ENCODE measurements around the gene SREBF2.

The SREBF2 gene

GRCh38 chr22:41846268-41846987 lies 13.5 kb downstream of the SREBF2 start:
- no peak overlapping the region for H3K27ac ChIP-seq
- no peaks in the 10 kb centered on the region for H3K27me3 ChIP-seq (ENCODE audit: control insufficient read depth, insufficient read depth, low read length)
- no peak overlapping the region for H2AFZ ChIP-seq
- H3K9me3 ChIP-seq (ENCODE audit: control insufficient read depth, low read length): no peaks in the 10 kb centered on the region
- H3K4me2 ChIP-seq (ENCODE audit: low read length): no peak overlapping the region
- no peak for TF ChIP-seq CTCF (IDR thresholded peaks at IDR 0.05)
- H3K4me1 ChIP-seq: peaks cover 3% of the 10 kb centered on the region
- no peak overlapping the region for H3K9ac ChIP-seq
- no peaks in the 10 kb centered on the region for H3K36me3 ChIP-seq (ENCODE audit: control insufficient read depth, insufficient read depth, low read length)
- no peak overlapping the region for H3K4me3 ChIP-seq (ENCODE audit: low read depth, low read length)
- H3K79me2 ChIP-seq: peaks cover 5% of the 10 kb centered on the region

- Histone ChIP-seq H3K27me3 (ENCODE audit: control insufficient read depth, insufficient read depth, low read length) (no peaks in the 10 kb centered on the region), H3K79me2 (peaks cover 5% of the 10 kb centered on the region), H3K4me2 (ENCODE audit: low read length) (no peak overlapping the region), H3K4me3 (ENCODE audit: low read depth, low read length) (no peak overlapping the region), H3K9me3 (ENCODE audit: control insufficient read depth, low read length) (no peaks in the 10 kb centered on the region), H3K27ac (no peak overlapping the region), H2AFZ (no peak overlapping the region), H3K36me3 (ENCODE audit: control insufficient read depth, insufficient read depth, low read length) (no peaks in the 10 kb centered on the region), H3K9ac (no peak overlapping the region), H3K4me1 (peaks cover 3% of the 10 kb centered on the region)
- TF ChIP-seq CTCF (IDR thresholded peaks at IDR 0.05): no peak
Measured at GRCh38 chr22:41847300-41847699, 14.4 kb downstream of the SREBF2 start.

- Histone ChIP-seq H3K27me3 (ENCODE audit: control insufficient read depth, insufficient read depth, low read length) (no peaks in the 10 kb centered on the region), H3K36me3 (ENCODE audit: control insufficient read depth, insufficient read depth, low read length) (no peaks in the 10 kb centered on the region), H3K4me2 (ENCODE audit: low read length) (no peak overlapping the region), H2AFZ (no peak overlapping the region), H3K4me1 (peaks cover 3% of the 10 kb centered on the region), H3K9me3 (ENCODE audit: control insufficient read depth, low read length) (no peaks in the 10 kb centered on the region), H3K27ac (no peak overlapping the region), H3K79me2 (peaks cover 5% of the 10 kb centered on the region), H3K4me3 (ENCODE audit: low read depth, low read length) (no peak overlapping the region), H3K9ac (no peak overlapping the region)
- TF ChIP-seq CTCF (IDR thresholded peaks at IDR 0.05): no peak
Measured at GRCh38 chr22:41848468-41848867, 15.6 kb downstream of the SREBF2 start.

- Histone ChIP-seq H3K79me2 (peaks cover 3% of the 10 kb centered on the region), H3K9me3 (ENCODE audit: control insufficient read depth, low read length) (no peaks in the 10 kb centered on the region), H3K27me3 (ENCODE audit: control insufficient read depth, insufficient read depth, low read length) (no peaks in the 10 kb centered on the region), H3K4me3 (ENCODE audit: low read depth, low read length) (no peak overlapping the region), H3K36me3 (ENCODE audit: control insufficient read depth, insufficient read depth, low read length) (no peaks in the 10 kb centered on the region), H3K4me1 (no peaks in the 10 kb centered on the region), H3K9ac (no peak overlapping the region), H2AFZ (no peak overlapping the region), H3K27ac (no peak overlapping the region), H3K4me2 (ENCODE audit: low read length) (no peak overlapping the region)
- no peak for TF ChIP-seq CTCF (IDR thresholded peaks at IDR 0.05)
Measured at GRCh38 chr22:41856469-41856868, 23.6 kb downstream of the SREBF2 start.

All from parathyroid adenoma (tissue), 2 donors.